NB4 (cell line): Measurements from ENCODE around the gene FXYD2.
"Not testable (repeated sequence)": the region's sequence is repeated elsewhere in the genome, so short reads cannot be mapped to it uniquely, and the experiment has no call there.

Experiments used
- DNase-seq: peaks from one replicate; pipeline ENCODE4 v3.0.0; 2010; ENCODE audit warnings: low read depth
- H3K4me3 ChIP-seq: one replicate; pipeline ENCODE4 v1.5.1; 2011; ENCODE audit warnings: mild to moderate bottlenecking, low read depth, low read length, moderate library complexity
- CTCF ChIP-seq: IDR thresholded peaks from one replicate; pipeline ENCODE4 v1.5.1; 2012; ENCODE audit warnings: low read depth, low read length
- MAX ChIP-seq: IDR thresholded peaks from 2 replicates; pipeline ENCODE4 v1.6.1; 2011; ENCODE audit warnings: low read depth, low read length
- MYC ChIP-seq: IDR thresholded peaks from 2 replicates; pipeline ENCODE4 v1.6.1; 2011; ENCODE audit warnings: low read depth, low read length
- POLR2A ChIP-seq: IDR thresholded peaks from 2 replicates; pipeline ENCODE4 v1.6.1; 2011; ENCODE audit warnings: mild to moderate bottlenecking; ENCODE audit not compliant: insufficient read length; ENCODE audit errors: extremely low read depth

FXYD2 gene

GRCh38 chr11:117816151-117816741, 8.3 kb downstream of the FXYD2 start:
- no peak for TF ChIP-seq MYC
- no peak for TF ChIP-seq CTCF
- TF ChIP-seq POLR2A, result no peak
- TF ChIP-seq MAX, result no peak
- no peak overlapping the region for H3K4me3 ChIP-seq
- peak; percentile 42 for DNase-seq

- DNase-seq, result peak; percentile 93
- H3K4me3 ChIP-seq, result no peak overlapping the region
- TF ChIP-seq MAX (peak; percentile 57; the same call in 1 of the 2 replicates), POLR2A (no peak)
These were observed 9.2 kb downstream of the FXYD2 start for GRCh38 chr11:117815262-117815803.

GRCh38 chr11:117814766-117815261, 9.7 kb downstream of the FXYD2 start:
- DNase-seq, result peak; percentile 78
- H3K4me3 ChIP-seq, result no peak overlapping the region
- TF ChIP-seq CTCF (no peak), MAX (peak; percentile 36)

GRCh38 chr11:117814204-117814765, 10.3 kb downstream of the FXYD2 start:
- no peak for DNase-seq
- TF ChIP-seq MYC (no peak), CTCF (no peak), MAX (no peak), POLR2A (no peak)
- H3K4me3 ChIP-seq, result no peak overlapping the region

- not testable (repeated sequence) for H3K4me3 ChIP-seq, DNase-seq
These were observed 14.5 kb downstream of the FXYD2 start for GRCh38 chr11:117810056-117810451.

GRCh38 chr11:117809236-117810055, 15.1 kb downstream of the FXYD2 start:
- TF ChIP-seq POLR2A (no peak), MYC (no peak), CTCF (peak; percentile 34)
- H3K4me3 ChIP-seq, result no peak overlapping the region
- DNase-seq, result peak; percentile 72
